Panc1 (cell line): ENCODE measurements around the gene PROK2.

Source experiments
- CTCF ChIP-seq: fragments of 450-650 bp; IDR thresholded peaks from 2 replicates; pipeline ENCODE4 v1.5.1; 2017; ENCODE audit warnings: mild to moderate bottlenecking
- POLR2AphosphoS5 ChIP-seq: IDR thresholded peaks from 2 replicates; pipeline ENCODE4 v1.6.1; 2012; ENCODE audit warnings: mild to moderate bottlenecking, low read depth, low read length, moderate library complexity
- REST ChIP-seq, 2 experiments: IDR thresholded peaks; 2 replicates each; pipeline ENCODE4 v1.6.1; 2011 to 2012; ENCODE audit warnings: low read depth in 2 of 2, control low read depth in 1 of 2, low read length in 1 of 2, mild to moderate bottlenecking in 1 of 2, moderate library complexity in 1 of 2; ENCODE audit not compliant: insufficient read depth in 1 of 2
- SIN3A ChIP-seq: IDR thresholded peaks from 2 replicates; pipeline ENCODE4 v1.6.1; 2012; ENCODE audit warnings: low read depth, mild to moderate bottlenecking, low read length, moderate library complexity, borderline replicate concordance; ENCODE audit not compliant: insufficient read depth

GRCh38 chr3:71797455-71797854 lies 12.5 kb upstream of the PROK2 start:
- TF ChIP-seq SIN3A = no peak
- no peak for TF ChIP-seq CTCF
- TF ChIP-seq REST (IDR thresholded peaks at IDR 0.05; ENCODE audit: insufficient read depth in 1 of 2, low read depth in 2 of 2, low read length in 1 of 2) = no peak
- no peak for TF ChIP-seq POLR2AphosphoS5
